Effector CD4-positive, alpha-beta T cell (primary cell): ENCODE measurements around the gene TRPC4.
"Not testable (repeated sequence)": the region's sequence is repeated elsewhere in the genome, so short reads cannot be mapped to it uniquely, and the experiment has no call there.

Experiments used
- DNase-seq: peaks from one replicate; pipeline ENCODE4 v3.0.0-alpha.2; 2020

The TRPC4 gene

GRCh38 chr13:37597477-37598025 is 272.0 kb downstream of the TRPC4 start:
- no peak for DNase-seq

GRCh38 chr13:37596805-37597204 is 272.8 kb downstream of the TRPC4 start:
- DNase-seq, result no peak

GRCh38 chr13:37595162-37595561 is 274.4 kb downstream of the TRPC4 start:
- DNase-seq, result no peak

- DNase-seq, result no peak
Observed at GRCh38 chr13:37594550-37594949, 275.0 kb downstream of the TRPC4 start.

GRCh38 chr13:37589381-37589780 is 280.2 kb downstream of the TRPC4 start:
- DNase-seq, result not testable (repeated sequence)

GRCh38 chr13:37587236-37587635 is 282.3 kb downstream of the TRPC4 start:
- DNase-seq, result no peak
